GM12873 (cell line): Measurements from ENCODE around the gene GTPBP3.

Source experiments
- TF ChIP-seq, protein P1 (sequence below): IDR thresholded peaks from 2 replicates; pipeline ENCODE4 v1.5.1; 2012; ENCODE audit warnings: low read depth, mild to moderate bottlenecking, moderate library complexity, low read length, control low read depth; ENCODE audit not compliant: insufficient read depth; ENCODE audit errors: missing control alignments

GTPBP3 gene

DNA sequence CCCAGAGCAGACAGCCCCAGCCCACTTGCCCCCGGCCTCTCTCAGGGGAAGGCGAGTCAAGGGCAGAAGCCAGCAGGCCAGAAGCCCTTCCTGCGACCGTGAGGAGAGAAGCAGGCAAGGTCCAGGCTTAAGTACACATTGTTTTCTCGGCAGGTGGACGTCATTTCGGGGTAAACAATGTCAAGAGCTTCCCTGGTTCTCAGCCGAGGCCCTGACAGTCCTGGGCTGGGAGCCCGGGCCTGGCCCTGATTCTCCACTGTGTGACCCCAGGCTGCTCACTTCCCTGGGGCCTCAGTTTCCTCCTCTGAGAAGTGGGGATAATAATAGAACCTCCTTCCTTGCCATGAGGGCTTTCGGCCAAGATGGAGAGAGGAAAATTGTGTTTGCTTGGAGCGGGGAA is 20.4 kb downstream of the GTPBP3 start:
- TF ChIP-seq, protein P1, sequence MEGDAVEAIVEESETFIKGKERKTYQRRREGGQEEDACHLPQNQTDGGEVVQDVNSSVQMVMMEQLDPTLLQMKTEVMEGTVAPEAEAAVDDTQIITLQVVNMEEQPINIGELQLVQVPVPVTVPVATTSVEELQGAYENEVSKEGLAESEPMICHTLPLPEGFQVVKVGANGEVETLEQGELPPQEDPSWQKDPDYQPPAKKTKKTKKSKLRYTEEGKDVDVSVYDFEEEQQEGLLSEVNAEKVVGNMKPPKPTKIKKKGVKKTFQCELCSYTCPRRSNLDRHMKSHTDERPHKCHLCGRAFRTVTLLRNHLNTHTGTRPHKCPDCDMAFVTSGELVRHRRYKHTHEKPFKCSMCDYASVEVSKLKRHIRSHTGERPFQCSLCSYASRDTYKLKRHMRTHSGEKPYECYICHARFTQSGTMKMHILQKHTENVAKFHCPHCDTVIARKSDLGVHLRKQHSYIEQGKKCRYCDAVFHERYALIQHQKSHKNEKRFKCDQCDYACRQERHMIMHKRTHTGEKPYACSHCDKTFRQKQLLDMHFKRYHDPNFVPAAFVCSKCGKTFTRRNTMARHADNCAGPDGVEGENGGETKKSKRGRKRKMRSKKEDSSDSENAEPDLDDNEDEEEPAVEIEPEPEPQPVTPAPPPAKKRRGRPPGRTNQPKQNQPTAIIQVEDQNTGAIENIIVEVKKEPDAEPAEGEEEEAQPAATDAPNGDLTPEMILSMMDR, result no peak

DNA sequence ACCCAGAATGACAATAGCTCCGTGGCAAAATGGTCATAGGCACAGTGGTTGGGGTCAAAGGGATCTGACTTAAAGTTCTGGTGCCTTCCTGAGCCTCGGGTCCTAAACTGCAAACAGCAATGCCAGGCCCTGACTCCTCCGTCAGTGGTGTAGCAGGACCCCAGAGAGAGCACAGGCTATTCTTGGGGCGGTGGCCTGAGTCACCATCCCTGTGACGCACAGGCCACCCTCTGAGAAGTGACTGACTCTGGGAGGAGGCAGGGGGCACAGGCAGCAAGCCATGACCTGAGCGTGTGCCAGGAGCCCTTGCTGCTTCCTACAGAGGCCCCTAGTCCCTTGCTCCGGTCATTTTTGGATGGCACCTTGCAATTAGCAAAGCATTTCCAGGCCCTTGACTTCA is 21.0 kb downstream of the GTPBP3 start:
- TF ChIP-seq, protein P1, result no peak

DNA sequence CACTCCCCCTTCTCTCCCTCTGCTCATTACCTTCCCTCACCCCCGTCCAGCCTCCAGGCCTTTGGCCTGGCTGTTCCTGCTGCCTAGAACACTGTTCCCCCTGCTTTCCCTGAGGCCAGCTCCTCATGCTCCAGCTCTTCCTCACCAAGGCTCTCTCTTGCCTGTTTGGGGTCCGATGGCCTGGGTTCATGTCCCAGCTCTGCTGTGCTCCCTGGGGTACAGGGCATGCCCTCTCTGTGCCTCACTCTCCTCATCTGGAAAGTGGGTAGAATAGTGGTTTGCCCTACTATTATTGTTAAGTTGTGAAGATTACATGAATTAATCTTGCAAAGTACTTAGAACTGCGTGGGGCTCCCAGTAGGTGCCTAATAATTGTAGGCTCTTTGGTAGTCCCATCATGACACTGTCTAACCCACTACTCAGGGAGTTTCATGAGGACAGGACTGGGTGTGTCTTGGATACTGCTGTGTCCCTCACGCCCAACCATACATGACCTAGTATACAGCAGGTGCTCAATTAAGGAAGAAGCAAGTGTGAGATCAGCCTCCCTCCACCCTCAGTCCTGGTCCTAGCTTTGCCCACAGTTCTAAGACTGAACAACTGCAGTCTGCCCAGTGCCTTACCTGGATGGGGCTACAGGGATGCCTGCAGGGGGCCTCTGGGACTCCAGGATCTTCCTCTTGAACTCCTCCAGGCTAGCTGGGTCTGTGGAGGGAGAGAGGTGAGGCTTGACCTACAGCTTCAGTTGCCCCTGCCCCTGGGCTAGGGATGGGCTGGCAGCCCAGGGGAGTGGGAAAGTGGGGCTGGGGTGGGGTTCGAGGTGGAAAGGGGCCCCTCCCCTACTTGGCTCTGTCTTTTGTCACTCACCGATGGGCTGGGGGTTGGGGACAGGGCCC is 22.8 kb downstream of the GTPBP3 start:
- TF ChIP-seq, protein P1, result no peak

DNA sequence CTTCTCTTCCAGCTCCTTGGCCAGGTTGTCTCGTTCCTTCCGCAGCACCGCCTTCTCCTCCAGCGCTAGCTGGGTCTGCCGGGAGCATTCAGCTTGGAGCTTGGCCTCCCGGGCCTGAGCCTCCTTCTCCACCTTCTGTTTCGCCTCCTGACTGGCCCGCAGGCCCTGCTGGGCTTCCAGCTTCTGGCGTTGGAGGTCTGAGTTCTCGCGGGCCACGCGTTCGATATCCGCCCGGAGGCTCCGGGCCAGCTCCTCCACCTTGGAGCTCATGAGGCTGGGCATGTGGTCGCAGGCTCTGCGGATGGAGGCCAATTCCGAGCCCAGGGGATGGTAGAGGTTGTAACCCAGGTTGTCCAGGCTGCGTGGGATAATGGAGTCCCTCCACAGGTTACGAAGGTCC is 28.0 kb downstream of the GTPBP3 start:
- TF ChIP-seq, protein P1, result no peak

DNA sequence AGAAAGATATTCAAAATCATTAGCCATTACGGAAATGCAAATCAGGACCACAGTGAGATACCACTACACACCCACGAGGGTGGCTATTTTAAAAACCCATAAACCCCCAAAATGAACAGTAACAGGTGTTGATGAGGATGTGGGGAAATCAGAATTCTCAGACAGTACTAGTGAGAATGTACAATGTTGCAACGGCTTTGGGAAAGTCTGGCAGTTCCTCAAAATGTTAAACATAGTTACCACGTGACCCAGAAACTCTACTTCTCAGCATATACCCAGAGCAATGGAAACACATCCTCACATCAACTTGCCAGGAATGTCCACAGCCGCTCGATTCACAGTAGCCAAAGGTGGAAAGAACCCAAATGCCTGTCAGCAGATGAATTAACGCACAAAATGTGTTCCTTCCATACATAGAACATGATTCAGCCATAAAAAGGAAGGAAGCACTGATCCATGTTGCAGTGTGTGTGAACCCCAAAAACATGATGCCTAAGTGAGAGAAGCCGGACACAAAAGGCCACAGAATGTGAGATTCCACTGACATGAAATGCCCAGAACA is 32.8 kb downstream of the GTPBP3 start:
- TF ChIP-seq, protein P1, result no peak

DNA sequence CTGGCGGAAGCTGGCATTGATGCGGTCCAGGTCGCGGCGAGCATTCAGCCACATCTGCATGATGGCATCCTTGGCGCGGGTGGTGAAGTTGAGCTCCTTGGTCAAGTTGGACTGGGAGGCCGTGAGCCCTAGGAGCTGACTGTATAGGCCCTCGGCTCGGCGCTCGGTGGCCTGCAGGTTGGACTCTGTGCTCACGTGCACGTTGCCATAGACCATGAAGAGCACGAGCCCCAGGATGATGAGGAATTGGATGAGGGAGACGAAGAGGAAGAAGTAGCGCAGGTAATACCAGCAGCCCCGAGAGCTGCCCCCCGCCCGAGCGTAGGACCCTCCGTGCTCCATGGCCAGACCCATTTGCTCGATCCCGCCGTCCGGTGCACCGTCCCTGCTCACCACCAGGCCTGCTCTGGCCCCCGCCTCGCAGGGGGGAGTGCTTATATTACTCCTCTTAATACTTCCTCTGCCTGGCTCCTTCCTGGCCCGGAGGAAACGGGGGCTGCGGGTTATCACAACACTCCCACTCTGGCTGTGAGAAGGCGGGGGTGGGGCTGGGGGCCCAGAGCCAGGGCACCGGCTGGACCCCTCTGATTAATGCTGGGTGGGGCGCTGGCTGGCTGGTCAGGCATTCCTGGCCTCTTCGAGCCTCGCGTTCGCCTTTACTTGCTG is 39.7 kb downstream of the GTPBP3 start, which contains the start of gene PLVAP:
Gene PLVAP, minus strand, starts transcription at position 408 of the 666 bp plus-strand sequence. Its CDS starts 54 bp downstream, at position 354.
- TF ChIP-seq, protein P1, result no peak

DNA sequence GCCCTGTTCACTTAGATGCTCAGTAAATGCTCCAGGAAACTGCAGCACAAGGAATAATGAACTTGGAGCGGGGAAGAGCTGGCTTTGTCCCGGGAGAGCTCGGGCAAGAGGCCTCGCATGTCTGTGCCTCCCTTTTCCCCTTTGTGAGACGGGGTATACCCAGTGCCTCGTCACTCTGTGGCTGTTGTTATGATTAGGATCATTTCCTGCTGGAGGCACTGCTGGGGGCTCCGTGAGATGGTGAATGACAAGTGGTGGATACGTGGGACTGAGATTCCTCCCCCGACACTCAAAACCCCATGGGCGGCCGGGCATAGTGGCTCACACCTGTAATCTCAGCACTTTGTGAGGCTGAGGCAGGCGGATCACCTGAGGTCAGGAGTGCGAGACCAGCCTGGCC is 40.9 kb downstream of the GTPBP3 start:
- TF ChIP-seq, protein P1, result no peak
